GM21619 (cell line): ENCODE measurements around the gene ANO10.

Experiments
- ATAC-seq: cut with Tn5 transposase; IDR thresholded peaks from one replicate; pipeline ENCODE4 v1.9.1; 2021; ENCODE audit not compliant: unreplicated experiment

ANO10 gene

GRCh38 chr3:43326891-43327581, 294.8 kb downstream of the ANO10 start:
- no peak for ATAC-seq

- ATAC-seq, result no peak
Observed at GRCh38 chr3:43323541-43323940, 298.3 kb downstream of the ANO10 start.

- ATAC-seq, result no peak
Observed at GRCh38 chr3:43320288-43320687, 301.5 kb downstream of the ANO10 start.

GRCh38 chr3:43319794-43320193, 302.0 kb downstream of the ANO10 start:
- ATAC-seq, result no peak

GRCh38 chr3:43319376-43319775, 302.4 kb downstream of the ANO10 start:
- ATAC-seq, result no peak

GRCh38 chr3:43317461-43318316, 304.1 kb downstream of the ANO10 start:
- ATAC-seq, result no peak

- ATAC-seq, result no peak
Observed at GRCh38 chr3:43316783-43317460, 304.9 kb downstream of the ANO10 start.
